Skin of body (tissue), 2 donors: ENCODE results near the gene KCNJ1. TPM values are rescaled to one million over a fixed set of nuclear protein-coding genes. Genes with fewer than 3 reads are reported as not detected.

ENCODE experiments used
- DNase-seq: peaks from one replicate; lab custom pipeline; 2025; lab: John Stamatoyannopoulos, UW
- total RNA-seq: library from RNA; depleted of rRNA; stranded (reverse); fragments of >200 nt; gene quantifications from one replicate; pipeline ENCODE4 v1.2.3, GENCODE V29; 2014

KCNJ1 gene
- total RNA-seq, 1 donor from 2014 or later = 0.10 TPM

DNA sequence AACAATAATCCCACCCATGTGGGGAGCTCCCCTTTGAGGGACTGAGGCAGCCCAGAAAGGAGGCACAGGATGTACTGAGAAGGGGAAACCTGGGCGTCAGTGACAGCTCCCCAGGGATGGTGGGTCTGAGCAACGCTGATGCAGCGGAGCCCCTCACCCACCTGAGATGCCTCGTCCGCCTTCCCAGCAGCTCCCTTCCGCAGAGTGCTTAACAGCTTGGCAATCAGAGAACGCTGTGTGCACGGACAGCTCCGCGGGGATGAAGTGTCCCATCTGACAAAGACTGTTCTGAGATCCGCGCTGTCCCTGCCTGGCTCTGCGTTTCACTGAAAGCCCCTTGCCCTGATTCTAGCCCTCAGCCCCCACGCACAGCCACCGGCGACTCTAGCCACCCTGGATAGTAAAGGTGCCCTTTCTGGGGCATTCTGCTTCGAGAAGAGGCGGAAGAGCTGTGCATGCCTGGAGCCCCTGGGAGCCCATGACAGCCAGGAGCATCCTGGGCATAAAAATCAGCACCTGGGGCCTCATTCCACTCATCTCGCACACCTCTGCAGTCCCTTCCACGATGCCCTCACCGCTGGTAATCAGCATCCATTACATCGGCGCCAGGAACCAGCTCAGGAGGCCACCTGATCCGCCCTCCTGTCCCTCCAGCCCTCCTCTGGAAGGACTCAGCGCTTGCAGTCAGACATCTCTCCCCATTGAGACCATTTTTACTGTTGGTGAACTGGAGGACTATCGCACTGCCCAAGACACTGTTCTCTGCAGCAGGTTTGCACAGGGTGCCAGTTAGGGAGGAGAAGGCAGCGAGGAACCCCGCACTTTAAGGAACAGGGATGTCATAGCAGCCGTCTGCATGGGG, 34.8 kb upstream of the KCNJ1 start:
- no peak for DNase-seq

DNA sequence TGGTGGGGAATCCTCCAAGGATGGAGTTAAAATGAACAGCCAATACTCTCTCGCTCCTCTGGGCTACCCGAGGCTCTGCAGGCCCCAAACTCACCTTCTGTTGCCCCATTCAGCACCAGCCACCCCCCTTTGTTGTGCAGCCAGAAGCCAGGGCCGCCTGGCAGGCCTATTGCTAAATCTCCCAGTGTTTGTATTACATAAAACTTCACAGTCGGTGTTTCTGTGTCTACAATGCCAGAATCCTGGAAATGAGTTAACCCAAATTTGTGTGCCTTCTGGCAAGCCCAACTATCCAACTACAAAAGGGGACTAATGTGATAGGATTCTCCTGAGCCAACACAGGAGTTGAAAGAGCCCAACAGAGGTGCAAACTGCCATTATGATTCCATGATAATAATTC, 33.4 kb upstream of the KCNJ1 start:
- no peak for DNase-seq

DNA sequence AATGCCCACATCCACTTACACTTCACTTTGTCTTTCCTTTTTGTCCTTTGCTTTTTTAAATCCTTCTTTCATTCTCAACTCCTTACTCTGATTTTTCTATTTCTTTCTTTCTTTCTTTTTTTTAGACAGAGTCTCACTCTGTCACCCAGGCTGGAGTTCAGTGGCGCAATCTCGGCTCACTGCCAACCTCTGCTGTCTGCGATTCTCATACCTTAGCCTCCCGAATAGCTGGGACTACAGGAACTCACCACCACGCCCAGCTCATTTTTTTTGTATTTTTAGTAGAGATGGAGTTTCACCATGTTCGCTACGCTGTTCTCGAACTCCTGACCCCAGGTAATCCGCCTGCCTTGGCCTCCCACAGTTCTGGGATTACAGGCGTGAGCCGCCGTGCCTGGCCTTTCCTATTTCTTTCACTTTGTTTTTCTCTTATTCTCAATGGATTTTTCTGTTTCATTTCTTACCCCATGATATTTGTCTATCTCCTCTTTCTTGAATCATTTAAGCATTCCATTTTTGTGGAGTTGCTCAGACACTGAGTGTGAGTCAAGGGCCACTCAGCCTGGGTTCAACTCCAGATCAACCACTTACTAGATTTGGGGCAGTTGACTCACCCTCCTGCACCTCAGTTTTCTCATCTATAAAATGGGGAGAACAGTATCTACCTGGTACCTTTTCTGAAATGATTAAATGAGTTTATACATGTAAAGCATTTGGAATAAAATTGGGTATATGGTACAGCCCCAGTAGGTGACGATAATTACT, 31.7 kb upstream of the KCNJ1 start:
- DNase-seq = no peak

DNA sequence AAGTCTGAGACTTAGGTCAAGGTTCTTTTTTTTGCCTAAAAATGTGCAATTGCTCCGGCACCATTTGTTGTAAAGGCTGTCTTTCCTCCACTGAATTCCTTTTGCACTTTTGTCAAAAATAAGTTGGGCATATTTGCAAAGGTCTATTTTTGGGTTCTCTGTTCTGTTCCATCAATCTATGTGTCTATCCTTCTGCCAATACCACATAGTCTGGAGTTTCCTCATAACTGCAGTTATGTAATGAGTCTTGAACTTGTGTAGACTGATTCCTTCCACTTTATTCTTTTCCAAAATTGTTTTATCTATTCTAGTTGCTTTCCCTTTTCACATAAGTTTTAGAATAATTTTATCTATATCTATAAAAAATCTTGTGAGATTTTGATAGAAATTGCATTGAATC, 30.7 kb upstream of the KCNJ1 start:
- no peak for DNase-seq

DNA sequence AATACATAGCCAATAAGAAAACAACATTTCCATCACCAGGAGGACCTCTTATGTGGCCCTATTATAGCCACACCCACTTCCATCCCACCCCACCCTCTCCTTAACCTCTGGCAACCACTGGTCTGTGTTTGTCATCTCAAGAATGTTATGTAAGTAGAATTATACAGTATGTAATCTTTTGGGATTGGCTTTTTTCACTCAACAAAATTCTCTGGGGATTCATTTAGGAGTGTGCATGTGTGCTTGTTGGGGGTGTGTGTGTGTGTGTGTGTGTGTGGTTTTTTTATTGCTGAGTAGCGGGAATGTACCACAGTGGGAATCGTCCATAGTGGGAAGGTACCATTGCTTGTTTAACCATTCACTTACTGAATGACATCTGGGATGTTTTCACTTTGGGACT, 29.3 kb upstream of the KCNJ1 start:
- no peak for DNase-seq

DNA sequence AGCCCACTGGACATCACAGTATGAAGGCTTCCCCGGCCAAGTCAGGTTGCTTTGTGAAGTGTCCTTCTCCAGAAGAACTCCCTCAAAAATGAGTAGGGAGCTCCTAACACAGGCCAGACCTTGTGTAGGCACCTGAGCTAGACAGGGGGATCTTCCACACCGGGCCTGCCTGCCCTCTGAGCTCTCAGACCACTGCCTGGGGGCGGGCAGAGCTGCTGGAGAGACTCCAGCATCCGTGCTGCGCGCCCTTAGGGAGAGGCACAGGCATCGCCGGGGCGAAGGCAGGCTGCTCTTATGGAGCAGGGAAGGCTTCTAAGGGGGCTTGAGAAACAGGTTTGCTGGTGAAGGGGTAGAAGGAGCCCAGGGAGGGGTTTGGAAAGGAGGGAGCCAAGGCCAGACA, 28.4 kb upstream of the KCNJ1 start:
- DNase-seq = no peak

DNA sequence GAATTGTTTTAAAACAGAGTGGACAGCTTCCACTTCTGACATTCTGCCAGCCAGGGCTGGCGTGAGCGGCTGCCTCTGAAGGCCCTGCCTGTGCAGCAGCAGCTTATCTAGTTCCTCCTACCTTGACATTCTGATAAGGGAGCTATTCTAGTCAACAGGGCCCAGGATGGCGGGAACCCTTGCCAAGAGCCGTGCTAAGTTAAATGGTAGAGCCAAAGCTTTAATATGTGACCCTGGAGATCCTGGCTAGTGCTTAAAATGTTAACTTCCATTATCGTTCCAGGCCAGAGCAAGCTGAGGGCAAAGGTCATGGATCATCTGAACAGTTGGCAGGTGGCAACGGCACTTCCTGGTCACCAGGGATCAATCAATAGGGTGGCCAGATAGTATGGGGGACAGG, 27.6 kb upstream of the KCNJ1 start:
- DNase-seq = no peak

GRCh38 chr11:128894286-128894681, 27.2 kb upstream of the KCNJ1 start:
- DNase-seq = no peak

DNA sequence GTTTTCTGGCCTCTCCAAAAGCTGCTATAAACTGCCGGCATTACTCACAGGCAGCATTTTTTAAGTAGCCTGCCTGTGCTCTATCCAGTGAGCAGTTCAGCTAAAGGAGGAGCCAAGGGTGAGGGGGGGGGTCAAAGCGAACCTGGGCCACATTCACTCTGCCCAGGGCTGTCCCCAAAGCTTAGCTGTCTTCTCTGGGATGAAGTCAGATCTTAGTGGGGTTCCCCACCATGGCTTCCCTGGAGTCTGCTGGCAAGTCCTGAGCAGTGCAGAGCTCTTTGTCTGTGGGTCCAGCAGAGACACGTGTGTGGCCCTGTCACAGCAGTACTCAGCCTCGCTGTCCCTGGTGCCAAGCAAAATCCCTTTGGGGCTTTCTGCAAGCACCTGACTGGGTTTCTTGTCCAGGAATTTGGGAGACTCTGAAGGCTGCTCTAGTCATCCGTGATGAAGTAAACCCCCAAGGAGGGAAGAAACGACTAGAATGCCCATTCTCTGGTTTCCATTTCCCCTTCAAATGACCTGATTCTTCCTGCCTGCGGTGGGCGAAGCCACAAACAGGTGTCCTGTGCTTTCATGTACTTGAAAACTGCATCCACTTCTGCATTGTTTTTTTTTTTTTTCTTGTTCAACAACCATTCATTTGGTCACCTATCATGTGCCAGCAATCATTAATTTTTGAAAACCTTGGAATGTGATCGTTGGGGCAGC, 26.6 kb upstream of the KCNJ1 start:
- no peak for DNase-seq

DNA sequence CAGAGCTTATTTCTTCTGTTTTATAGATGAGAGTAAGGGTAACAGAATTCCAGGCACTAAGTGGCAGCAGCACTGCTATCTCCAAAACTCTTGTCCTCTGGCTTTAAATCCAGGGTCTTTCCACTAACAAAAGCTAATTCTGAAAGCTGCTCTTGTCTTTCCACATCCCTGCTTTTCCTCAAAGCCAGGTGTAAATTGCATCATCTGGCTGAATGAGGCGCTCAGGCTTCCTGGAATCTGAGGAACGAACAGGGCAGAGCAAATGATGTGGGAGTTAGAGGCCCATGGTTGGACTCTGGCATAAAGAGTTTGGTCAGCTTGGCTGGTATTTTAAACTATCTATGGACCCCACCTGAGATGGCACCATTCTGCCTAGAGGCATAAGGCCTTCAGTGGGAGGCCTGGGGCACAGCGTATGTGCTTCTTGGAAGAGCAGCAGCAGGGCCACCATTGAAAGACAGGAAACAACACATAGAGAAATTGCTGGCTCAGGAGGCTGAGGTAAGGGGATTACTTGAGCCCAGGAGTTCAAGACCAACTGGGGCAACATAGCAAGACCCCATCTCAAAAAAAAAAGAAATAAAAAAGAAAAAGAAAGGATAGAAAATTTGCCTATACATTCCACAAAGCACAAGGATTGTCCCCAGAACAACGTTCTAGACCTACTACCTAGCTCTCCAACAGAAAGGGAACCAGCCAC, 25.9 kb upstream of the KCNJ1 start:
- DNase-seq = no peak

GRCh38 chr11:128891913-128892398, 24.9 kb upstream of the KCNJ1 start:
- no peak for DNase-seq

- DNase-seq = no peak
Observed at GRCh38 chr11:128890543-128891368, 23.7 kb upstream of the KCNJ1 start, which contains the start of gene KCNJ5. Gene KCNJ5 (plus strand): TSS chr11:128891356. CDS start chr11:128911274, 19,918 bp downstream.

DNA sequence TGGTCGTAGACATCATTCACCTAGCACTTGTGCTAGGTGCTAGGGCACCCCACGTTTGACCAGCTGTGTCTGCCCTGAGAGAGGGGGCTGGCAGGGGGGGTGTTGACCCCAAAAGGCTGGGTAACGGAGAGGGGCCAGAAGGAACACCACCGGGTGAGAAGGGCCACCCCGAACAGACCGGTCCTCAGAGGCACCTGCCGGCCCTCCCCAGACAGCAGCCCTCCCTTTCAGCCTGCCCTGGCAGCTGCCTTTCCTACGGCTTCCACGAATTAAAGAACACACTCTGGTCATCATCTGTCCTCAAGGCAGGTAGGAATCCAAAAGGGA, 23.1 kb upstream of the KCNJ1 start:
- no peak for DNase-seq

- DNase-seq = no peak
Observed at GRCh38 chr11:128889657-128890213, 22.6 kb upstream of the KCNJ1 start.

DNA sequence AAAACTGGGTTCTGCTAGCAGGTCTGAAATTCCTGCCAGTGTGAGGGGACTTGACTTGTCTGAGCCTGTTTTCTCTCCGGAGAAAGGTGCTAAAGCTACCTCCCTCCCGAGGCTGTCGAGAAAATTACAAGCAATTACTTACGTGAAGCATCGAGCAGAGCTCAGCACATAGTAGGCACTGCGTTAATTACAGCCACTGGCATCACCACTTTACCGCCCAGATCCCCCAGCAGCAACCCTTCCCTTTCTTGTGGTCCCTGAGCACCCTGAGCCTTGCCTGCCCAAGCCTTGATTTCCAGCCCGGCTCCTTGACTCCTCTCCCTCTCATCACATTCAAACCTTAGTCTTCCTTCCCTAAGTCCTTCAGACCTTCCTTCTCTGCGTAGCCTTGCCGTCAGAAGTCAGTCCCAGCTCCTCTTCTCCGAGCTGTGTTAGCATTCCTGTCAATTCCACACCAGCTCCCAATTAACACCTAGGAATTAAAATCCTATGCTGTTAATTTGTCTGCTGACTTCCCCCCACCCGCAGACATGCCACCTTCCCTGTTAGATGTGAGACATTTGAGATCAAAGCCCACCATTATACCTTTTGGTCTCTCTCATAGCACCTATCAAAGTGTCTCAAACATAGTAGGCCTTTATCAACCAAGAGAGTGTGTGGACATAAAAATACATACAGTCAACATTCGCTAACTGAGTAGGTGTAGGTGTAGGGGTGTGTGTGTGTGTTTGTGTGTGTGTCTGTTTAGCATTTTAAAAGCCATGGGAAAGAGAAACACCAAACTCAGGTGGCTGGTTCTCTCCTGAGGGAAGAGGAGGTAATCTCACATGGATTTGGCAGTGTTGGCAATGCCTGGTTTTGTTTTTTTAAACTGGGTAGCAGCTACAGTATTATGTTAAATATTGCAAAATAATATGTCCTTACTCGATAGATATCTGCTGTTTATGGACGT, 21.2 kb upstream of the KCNJ1 start:
- DNase-seq = no peak

GRCh38 chr11:128886406-128887124, 19.5 kb upstream of the KCNJ1 start:
- DNase-seq = no peak

- peak; percentile 17 for DNase-seq
Observed at GRCh38 chr11:128884703-128885338, 17.7 kb upstream of the KCNJ1 start.

DNA sequence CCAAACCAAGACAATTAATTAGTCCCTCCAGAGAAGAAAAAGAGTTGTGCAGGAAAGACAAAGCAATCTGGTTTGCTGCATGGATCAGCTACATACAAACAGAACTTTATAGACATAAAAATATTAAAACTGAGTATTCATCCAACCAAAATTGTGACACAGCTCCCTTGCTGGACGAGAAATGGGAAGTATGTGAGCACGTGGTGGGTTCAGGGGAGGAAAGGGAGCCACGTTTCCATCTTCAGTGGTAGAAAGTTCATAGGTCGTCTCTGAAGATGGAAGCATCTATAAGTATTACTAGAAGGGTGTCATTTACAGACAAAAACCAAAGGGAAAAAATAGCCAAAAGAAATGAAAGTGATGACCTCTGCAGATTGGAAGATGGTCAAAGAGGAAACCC, 17.0 kb upstream of the KCNJ1 start:
- DNase-seq = no peak
